Glomerular endothelial cell (primary cell): Measurements from ENCODE around the gene SGCD. TPM values are rescaled to one million over a fixed set of nuclear protein-coding genes. Genes with fewer than 3 reads are reported as not detected.

Experiments used
- DNase-seq: peaks from one replicate; pipeline ENCODE4 v3.0.0-alpha.2; 2011; ENCODE audit warnings: low read depth, low spot score; ENCODE audit errors: extremely low read depth
- total RNA-seq: library from RNA; depleted of rRNA; stranded (reverse); fragments of >200 nt; gene quantifications from 2 replicates; pipeline ENCODE4 v1.2.3, GENCODE V29; 2015

SGCD gene
- total RNA-seq, 1 donor from 2014 or later, result not detected

- DNase-seq, result no peak
Measured at GRCh38 chr5:156498226-156498980, 171.4 kb downstream of the SGCD start.

GRCh38 chr5:156500755-156501154 lies 173.8 kb downstream of the SGCD start:
- DNase-seq, result no peak

DNA sequence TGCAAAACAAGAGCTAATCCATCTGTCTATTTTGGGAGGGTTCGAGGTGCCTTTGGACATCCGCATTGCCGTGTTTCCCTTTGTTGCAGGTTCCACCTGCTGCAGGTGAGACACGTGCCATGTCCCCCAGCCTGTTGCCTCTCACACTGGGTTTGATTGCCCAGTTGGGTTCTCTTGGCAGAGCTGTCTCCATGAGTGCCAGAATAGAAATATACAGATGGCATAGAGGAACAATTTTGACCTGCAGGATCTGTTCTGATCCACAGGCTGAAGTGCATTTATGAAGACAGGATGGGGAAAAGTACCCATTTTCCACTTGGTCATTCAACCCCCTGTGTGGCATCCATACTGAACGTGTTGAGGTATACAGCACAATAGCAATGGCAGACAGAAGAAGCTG lies 178.1 kb downstream of the SGCD start:
- DNase-seq, result no peak

DNA sequence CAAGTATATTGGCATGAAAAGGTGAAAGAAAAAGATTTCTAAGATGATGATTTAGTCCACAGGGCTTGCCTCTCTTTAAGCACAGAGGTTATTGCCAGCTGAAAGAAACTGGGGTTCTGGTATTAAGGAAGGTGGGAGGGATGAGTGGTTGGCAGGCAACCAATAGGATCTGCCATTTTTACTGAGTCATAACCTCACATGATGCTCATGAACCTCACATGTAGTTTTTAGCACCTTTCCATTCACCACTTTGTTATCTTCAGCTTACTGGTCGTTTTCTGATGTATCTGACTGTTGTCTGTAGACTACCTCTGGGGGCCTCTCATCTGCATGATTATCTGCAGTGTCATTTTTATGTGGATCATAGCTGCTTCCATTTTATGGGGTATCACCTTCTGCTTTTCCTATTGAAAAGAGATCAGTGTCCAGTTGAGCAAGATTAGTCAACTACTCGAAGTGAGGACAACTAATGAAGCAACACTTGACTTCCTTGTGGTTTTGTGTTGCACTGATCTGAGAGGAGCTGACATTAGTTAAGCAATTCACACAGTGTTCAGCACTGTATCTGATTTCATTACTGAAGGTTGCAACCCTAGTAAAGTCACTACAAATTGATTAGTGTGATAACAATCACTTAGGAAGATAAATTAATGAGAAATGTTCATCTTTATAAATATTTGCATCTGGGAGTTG lies 186.3 kb downstream of the SGCD start:
- DNase-seq, result no peak

- no peak for DNase-seq
Measured at GRCh38 chr5:156515121-156515520, 188.2 kb downstream of the SGCD start.

- DNase-seq, result no peak
Measured at GRCh38 chr5:156515803-156516360, 188.9 kb downstream of the SGCD start.

DNA sequence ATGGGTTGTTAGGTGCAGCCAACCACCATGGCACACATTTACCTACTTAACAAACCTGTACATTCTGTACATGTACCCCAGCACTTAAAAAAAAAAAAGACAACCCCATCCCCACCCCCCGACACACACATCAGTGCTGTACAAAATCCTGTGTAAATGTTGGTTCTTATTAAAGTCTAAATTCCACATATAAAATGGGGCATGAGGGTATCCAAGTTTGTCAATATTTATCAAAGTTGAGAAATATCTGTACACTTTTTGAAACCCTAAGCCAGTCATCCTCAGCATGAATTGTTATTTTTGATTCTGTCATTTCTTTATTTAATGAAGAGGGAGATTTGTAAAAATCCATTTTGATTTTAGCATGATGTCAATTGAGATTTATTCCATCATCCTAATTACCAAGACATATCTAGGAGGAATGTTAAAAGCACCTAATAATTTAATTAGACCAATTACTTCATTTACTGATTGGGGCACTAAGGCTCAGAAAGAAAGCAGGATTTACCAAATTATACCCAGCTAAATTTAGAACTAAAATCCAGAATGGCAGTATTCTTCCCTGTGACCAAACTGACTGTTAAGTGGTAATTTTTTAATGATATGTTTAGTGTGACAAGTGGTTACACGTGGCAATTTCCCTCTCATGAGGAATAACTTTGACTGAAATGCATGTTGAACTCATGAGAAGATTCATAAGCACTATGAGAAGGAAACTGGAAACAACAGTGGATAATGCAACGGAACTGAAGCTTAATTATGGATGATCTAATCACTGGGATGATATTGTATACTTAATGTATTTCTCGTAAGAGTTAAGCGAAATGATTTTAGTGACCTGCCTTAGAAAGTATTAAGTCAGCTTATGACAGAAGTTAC lies 195.9 kb downstream of the SGCD start:
- no peak for DNase-seq

- no peak for DNase-seq
Measured at GRCh38 chr5:156523607-156524006, 196.6 kb downstream of the SGCD start.

DNA sequence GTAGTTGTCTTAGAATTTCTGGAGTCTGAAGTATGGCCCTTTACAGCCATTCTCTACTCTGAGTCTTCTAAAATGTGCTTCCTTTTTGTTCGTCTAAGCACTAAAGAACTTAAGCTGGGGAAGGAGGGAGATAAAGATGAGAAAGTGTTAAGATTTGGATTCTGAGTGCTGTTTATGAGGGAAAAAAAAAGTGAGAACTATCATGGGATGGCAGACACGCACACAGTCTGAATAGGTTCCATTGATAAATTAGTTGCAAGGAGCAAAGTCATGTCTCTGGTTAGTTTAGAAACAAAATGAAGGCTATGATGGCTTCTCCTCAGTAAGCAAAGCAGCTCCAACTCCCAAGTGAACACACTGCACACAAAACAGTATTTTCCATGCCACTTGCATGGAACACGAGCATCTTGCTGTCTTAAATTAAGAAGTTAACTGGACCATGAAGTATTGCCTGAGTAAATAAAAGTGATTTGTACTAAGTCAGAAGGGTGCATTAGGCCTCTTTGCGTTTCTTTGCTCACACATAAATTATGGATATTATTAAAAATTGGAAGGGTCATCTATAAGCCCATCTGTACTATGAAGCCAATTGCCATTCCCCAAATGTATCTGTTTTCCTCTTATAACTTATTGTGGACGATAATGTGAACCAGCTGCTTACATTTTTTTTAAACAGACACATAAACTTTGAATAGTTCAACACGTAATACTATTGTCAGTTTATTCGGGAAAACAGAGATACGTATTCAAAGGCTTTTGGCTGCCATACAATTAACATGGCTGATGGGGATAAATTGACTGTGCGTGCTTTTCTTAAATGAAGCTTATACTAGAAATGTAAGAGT lies 199.3 kb downstream of the SGCD start:
- no peak for DNase-seq

DNA sequence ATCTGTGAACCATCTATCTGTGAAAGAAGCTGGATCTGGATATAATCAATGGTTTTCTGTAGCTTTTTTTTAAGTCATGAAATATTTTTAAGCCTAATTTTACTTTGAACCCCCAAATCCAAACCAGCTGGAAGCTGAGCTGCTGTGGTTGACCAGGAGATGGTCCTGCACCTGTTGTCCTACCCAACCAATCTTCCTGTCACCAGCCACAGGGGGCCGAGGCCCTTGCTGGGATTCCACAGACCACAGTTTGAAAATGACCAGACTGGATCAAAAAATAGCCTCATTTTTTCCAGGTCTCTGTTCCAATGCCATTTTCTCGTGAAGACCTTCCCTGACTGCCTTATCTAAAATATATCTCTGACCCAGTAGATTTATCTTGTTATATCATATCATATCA lies 200.6 kb downstream of the SGCD start:
- no peak for DNase-seq

DNA sequence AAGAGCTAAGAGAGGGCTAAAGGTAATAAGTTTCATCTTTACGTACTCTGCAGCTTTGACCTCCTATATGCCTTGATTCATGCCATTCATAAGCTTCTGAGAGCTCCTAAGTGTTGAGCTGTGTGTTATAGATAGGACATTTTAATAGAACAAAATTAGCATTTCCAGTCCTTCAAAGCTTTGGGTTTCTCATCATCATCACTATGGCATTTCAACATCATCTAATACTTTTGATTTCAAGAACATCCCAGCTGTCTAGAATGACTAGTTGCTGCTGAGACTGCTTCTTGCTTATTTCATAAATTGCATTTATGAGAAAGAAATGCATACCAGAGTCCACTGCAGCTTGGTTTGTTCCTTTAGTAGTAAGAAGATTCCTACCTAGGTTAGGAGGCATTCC lies 201.7 kb downstream of the SGCD start:
- no peak for DNase-seq

DNA sequence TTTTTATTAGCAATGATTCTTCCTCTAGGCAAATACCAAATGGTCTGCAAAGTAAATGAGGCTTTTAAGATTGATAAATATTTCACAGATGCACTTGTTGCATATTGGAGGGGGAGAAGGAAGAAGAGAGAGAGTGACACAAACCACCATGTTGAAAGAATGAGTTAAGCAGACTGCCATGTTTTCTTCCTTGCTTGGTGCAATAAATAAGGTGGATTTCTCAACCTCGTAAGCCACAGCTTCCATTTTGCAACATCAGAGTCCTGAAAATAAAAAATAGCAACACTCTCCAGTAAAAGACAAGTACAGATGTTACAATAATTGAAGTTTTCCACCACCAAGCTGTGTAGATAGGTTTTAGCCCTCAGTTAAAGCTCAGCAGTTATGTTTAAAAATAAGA lies 202.9 kb downstream of the SGCD start:
- DNase-seq, result no peak

DNA sequence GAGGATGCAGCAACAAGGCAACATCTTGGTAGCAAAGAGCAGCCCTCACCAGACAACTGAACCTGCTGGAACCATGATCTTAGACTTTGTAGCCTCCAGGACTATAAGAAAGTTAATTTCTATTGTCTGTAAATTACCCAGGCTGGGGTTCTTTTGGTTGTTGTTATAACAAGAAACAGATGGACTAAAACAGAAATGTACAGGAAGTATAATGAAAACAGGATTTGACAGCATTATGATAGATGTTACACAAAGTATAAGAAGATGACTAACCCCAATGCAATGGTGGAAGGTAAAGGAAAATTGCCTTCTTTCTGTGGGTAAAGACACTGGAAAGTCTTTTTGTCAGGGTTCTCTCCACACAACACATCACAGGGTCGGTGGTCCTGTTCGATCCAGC lies 204.2 kb downstream of the SGCD start:
- DNase-seq, result no peak

DNA sequence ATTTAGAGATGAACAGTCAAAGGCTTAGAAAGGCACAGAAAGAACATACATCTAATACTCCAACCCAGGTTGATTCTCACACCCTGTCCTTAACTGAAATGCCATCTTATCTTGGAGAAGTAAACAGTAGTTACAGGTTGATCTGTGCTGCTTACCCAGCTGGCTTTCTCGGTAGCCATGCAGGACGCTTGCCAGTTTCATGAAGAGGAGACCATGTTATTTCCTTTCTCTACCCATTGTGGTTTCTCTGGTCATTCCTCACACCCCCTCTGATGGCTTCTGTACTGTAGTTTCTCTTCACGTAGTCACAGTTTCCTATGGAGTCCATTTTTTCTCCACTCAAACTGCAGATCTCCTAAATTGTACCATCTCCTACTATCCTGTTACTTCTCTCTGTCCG lies 206.0 kb downstream of the SGCD start:
- DNase-seq, result no peak

DNA sequence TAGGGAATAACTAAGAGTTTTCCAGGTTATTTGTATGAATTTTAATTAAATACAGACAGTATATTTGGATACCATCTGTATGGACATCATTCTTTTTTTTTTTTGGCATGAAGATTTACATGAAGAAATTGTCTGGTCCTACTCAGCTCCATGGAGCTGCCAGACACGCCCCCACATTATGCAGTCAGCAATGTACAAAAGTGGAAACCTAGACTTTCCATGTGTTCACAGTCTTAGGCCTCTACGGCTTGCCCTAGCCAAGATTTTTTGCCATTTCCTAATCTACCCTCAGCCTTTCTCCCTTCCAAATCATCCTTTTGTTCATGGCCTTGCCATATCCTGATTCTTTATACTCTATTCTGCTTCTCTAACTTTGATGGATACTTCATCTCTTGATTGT lies 207.1 kb downstream of the SGCD start:
- no peak for DNase-seq

- DNase-seq, result no peak
Measured at GRCh38 chr5:156534906-156535485, 208.0 kb downstream of the SGCD start.

DNA sequence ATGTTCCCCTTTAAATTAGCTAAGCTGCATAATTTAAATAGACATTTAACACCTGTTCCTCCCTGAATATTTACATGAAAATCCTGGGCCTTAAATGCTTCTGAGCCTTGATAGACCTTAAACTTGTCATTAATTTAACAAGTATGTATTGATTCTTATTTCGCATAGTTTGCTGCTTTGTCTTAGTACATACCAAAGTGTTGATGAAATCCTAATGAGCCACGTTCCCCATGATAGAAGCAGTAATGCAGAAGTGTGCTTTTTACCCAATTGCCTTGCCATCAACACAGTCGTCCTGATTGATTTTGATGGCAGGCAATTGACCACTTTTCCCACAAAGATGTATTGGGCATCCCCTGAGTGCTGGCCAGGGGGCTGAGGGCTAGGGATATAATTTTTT lies 213.5 kb downstream of the SGCD start:
- DNase-seq, result no peak

GRCh38 chr5:156541582-156541981 lies 214.6 kb downstream of the SGCD start:
- no peak for DNase-seq

- no peak for DNase-seq
Measured at GRCh38 chr5:156543348-156544145, 216.6 kb downstream of the SGCD start.
